GM19240 (cell line): ENCODE measurements around the gene TSPEAR.

ENCODE experiments used
- DNase-seq: peaks from one replicate; pipeline ENCODE4 v3.0.0; 2011; ENCODE audit warnings: low spot score; ENCODE audit not compliant: insufficient read length

TSPEAR gene

DNA sequence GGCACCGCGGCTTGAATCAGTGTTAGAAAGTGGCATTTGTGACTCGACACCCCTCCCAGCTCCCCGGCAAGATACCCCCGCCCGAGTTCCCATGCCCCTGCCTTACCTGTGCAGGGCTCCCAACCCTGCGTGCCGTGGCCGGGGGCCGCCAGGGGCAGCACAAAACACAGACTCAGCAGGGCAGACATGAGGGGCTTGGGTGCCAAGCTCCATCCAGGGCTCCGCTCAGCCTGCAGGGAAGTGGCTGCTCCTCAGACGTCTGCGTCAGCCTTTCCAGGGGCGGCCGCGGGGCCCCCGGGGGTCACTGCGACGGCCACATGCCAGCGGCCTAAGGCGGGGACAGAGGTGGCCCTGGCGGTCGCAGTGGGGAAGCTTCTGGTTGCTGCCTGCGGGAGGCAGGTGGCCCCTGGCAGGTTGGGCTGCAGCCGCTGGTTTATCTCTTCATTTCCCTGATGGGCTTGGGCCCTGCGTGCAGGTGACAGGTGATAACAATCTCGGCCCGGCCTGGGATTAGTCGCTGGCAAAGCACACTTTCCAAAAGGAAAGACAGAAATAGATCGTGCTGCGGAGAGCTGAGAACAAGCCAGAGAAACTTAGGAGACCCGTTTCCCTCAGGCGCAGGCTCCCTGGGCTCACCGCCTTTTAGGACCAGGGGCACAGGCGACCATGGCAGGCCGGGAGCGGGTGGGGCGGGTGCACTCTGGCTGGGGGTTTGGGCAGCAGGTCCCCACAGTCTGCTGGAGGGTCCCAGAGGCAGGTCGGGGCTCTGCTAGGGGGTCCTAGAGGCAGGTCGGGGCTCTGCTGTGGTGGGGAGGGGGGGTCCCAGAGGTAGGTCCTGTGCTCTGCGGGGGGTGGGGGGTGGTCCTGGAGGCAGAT, at the start of gene TSPEAR:
TSS of gene TSPEAR (minus strand) at position 246 of the 876 bp plus-strand sequence. CDS start at position 188, 58 bp downstream.
- DNase-seq = no peak

DNA sequence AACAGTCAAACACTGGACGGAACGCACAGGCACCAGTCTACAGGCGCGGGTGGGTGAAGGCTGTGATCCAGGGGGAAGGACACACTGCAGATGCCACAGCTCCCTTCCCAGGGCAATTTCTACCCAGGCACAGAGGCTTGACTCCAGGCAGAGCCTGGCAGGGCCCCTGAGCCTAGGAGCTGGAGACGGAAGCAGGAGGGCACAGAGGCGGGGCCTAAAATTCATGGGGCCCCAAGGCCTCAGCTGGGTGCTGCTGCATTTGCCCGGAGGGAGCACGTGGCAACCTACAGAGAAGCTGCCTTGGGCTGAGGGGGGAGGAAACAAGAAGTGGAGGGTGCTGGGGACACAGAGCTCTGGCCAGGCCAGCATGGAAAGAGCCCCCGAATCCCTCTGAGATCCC, 49.0 kb upstream of the TSPEAR start:
- DNase-seq = no peak

DNA sequence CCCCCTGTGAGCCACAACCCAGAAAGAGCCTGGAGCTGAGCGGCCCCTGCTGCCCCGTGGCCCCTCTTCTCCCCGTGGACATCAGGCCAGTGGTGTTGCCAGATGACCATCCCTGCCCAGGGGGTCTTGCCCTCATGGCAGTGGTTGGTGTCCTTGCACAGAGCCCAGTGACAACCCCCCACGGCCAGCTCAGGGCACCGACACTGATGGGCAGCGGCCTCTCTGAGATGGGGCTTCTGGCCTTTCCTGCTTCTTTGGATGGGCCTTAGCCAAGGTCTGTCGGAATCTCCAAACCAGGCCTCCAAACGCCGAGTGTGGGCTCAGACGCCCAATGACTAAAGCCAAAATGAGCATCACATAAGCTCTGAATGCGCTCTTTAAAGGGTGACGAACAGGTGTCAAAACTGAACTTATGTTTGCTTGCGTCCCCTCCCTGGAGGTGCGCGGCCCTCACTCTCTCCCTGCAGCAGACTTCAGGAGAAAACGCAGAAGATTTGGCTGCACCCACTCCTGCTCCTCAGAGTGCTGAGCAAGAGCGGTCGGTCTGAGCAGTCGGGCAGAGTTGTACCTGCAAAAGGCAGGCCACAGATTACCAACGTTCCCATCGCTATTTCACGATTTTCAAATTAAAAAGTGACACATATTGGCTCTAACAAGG, 48.4 kb upstream of the TSPEAR start:
- no peak for DNase-seq

DNA sequence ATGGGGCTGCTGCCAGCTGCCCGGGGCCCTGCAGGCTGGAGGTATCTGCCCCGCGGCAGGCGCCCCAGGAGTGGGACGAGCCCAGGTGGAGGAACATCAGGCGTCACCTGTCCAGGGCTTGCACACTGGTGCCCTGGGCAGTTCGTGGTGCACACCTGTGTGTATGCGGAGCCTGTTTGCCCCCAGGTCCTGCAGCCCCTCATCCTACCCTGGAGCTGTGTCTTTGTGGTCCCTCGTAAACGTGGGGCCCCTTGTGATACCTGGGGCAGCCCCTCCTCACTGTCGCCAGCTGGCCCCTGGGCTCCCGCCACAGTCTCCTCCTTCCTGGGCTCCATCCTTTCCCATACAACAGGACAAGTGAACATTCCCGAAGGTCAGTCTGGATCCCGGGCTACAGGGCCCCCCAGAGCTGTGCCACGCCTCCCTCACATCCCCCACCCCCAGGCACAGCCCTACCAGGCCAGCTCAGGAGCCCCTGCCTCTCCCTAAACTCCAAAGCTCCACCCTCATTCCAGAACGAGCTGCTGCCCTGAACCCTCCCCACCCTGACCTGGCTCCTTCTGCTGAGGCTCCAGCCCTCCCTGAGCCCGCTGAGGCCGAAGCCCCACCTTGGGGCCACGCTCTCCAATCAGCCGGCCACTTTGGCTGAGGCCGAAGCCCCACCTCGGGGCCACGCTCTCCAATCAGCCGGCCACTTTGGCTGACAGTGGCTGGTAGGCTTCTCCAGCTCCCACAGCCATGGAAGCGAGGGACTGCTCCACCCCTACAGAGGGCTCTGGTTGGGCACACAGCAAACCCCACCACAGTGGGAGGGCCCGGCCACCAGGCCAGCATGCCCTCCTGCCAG, 47.6 kb upstream of the TSPEAR start:
- no peak for DNase-seq

DNA sequence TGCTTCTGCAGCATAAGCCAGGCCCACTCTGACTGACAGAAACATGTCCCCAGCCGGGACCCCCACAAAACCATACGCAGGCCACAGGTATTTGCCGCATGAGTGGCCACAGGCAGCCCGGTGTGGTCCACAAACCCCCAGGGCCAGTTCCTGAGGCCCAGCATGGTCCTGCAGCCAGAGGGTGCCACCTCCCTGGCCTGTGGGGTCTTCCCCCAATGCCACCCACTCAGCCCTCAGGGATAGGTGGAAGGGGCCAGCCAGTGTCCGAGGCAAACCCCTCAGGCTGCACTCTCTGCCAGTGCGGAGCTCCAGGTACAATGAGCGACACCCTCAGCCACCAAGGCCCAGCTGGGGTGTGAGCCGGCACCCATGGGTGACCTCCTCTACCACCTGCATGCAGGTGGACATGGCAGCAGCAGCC, 46.8 kb upstream of the TSPEAR start:
- DNase-seq = no peak

DNA sequence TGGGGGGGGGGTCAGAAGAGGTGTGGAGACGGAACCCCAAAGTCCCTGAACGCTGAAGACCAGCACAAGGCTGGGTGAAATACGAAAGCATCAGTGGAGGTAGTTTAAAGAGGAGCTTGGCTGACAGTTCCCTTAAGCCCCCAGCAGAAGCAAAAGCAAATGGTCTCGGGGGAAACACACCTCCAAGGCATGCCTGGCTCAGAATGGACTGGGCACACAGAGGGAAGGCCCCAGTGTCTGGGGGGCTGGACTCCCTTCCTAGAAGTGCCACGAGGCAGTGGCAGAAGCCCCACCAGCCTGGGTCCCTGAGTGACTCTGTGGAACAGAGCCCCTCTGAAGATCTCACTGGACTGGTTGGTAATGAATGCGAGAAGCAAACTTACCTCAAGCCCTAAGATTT, 46.4 kb upstream of the TSPEAR start:
- no peak for DNase-seq

DNA sequence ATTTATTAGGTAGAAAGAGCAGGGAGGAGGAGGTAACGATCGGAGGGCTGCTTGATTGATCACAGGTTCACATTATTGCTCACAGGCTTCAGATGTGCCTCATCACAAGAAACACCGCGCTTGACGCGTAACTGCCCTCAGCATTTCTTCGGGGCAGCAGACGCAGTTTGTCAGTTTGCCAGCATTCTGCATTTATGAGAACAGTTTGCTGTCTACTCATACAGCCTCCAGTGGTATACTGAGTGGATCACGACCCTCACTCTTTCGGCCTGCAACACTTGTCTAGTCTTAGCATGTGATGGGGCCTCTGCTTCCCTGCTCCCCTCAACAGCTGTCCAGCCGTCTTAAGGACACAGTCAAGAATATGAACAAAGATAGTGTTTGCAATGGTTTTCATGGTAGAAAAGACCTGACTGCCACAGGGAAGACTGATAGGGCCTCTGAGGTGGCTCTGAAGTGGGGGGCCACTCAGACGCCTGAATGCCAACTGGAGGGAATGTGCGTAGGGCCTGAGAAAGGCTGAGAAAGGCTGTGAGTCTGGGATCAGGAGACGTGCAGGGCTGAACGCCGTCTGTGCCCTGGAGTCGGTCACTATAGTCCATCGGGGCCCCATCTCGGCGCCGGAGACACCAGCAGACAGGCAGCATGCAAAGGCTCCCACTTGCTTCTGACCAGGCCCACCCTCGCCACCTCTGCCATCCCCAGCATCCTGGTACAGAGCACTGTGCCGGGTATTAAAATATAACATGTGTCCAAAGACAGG, 45.2 kb upstream of the TSPEAR start:
- no peak for DNase-seq

DNA sequence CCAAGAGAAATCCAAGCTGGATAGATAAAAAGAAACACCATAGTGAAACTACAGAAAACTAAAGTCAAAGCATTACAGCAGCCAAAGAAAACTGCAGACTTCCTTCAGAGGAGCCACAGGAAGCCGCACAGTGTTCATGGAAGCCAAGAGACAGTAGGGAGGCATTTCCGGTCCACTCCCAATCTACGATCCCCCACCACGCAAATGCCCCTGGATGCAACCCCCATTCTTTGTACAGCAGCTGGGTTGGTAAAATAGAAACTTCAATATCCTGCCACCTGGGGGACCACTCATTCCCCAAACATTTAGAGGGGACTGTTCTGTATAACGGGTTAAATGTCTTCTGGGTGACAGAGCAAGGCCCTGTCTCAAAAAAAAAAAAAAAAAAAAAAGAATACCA, 43.9 kb upstream of the TSPEAR start:
- no peak for DNase-seq

DNA sequence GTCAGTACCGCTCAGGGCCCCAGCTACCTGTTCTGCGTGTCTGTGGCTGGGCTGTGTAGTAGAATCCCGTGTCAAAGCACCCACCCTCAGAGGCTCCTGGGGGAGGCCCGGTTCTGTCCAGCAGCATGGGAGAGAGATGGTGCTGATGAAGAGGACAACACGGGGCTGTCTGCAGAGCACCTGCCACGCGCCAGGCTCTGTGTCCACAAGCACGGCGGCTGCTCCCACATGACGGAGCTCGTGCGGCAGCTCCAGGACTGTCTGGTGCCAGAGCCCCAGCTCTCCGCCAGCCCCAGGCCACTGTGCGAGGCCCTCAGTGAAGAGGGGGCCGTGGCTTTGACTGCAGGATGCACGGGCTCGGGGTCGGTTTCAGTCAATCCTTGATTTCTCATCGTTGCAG, 42.0 kb upstream of the TSPEAR start:
- DNase-seq = no peak

DNA sequence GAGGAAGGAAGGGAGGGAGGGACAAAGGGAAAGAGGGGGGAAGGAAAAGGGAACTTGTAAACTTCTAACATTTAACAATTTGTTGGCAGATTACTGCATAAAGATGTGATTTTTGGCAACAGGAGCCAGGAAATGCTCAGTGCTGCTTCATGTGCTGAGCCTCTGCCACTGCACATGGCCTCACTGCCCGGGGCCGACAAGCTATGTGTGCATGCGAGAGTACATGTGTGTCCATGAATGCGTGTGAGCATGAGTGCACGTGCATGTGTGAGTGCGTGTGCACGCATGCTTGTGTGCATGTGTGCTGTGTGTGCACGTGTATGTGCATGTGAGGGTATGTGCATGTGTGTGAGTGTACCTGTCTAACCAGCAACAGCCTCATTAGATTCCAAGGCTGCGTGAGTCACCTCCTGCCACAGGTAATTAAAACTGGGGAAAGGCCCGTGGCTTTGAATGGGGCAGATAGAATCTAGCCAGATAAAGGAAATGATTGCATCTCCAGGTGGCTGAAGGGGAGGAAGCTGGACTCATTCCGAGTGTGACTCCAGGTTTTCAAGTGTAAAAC, 41.4 kb upstream of the TSPEAR start:
- DNase-seq = no peak

DNA sequence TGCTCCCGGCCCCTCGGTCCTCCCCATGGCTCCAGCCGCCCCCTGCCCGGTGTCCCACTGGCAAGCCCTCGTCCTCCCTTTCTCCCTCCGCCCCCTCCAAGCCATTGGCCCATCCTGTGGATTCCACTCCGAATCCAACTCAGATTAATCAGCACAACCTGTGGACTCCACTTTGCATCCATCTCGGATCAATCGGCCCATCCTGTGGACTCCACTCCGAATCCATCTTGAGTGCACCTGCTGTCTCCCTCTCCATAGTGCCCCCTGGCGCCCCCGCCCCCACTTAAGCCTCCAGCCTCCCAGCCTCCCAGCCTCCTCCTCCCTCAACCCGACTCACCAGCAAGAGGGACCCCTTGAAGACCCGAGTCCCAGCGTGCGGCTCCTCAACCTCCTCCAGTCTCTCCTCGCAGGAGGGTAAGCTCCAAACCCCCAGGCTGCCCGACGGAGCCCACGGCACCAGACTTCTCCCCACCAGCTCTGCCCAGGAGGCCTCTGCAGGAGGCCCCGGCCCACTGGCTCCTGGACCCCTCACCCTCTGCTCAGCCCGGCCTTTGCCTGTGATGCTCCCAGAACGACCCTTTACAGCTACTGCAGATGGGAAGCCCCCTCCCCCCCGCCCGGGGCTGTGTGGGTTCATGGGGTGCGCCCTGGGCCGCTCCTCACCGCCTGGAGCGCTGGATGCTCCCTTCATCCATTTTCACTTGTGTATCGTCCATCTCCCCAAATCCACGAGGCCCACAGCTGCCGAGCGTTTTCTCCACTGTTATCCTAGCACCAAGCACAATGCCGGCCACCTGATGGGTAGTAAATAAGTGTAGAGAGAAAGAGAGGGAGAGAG, 40.6 kb upstream of the TSPEAR start:
- no peak for DNase-seq

DNA sequence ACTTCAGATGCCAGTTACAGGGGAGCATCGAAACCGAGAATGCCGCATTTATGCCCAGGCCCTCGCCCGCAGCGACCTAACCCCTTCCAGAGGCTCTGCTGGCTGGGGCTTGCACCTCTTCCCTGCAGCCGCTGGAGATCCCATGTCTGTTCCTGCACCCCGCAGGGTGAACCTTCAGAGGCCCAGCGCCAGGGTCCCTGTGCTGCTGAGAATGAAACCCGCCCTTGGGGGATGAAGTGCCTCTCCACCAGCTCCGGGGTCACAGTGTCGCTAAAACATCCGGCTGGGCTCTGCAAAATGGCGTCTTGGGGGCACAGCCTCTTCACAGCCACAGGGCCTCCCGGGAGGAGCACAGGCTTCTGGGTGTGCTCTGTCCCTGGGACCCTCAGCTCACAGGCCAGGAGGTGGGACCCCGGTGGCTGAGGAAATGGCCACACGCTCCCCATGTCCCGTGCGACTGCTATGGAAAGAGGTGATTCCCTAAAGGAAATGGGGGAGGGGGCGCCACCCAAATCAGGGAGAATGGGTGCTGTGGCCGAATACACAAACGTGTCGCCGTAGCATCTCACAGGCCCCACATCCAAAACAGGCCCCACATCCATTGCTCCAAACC, 39.9 kb upstream of the TSPEAR start:
- DNase-seq = no peak

DNA sequence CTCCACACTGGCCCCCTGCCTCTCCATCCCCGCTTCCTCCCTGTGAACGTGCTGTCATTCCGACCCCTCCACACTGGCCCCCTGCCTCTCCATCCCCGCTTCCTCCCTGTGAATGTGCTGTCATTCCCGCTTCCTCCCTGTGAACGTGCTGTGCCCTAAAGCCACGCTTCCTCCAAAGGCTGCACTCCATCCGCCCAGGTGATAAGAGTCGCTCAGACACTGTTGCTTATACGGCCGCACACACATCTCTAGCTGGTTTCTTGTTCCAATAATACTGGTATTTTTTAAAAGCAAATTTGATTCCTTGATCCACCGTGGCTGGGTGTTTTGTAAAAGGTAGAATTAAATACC, 39.3 kb upstream of the TSPEAR start:
- DNase-seq = no peak

DNA sequence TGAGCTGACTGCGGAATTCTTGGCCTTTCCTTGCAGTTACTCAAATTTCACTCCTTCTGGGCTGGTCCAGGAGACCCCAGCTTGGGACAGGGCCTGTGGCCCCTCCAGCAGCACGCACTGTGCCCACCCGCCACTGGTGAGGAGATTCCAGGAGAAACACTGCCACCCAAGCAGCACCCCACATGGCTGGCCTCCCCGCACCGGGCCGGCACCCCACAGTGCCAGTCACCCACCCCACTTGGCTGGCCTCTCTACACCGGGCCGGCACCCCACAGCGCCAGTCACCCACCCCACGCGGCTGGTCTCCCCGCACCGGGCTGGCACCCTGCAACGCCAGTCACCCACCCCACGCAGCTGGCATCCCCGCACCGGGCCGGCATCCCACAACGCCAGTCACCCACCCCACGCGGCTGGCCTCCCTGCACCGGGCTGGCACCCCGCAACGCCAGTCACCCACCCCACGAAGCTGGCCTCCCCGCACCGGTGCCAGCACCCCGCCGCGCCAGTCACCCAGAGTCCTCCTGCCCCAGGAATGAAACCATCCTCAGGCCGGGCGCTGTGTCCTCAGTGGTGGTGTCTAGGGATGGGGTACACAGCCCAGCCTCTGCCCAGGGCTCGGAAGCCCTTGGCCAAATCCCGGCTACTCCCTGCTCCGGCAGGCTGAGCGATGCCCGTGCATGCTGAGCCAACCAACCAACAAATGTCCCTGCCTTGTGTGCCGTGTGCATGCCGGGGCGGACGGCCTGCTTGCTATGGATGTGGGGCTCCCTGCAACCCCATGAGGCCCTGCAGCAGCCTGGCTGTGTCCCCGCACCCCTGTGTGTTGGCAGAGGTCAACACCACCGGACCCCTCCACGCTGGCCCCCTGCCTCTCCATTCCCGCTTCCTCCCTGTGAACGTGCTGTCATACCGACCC, 38.6 kb upstream of the TSPEAR start:
- no peak for DNase-seq

DNA sequence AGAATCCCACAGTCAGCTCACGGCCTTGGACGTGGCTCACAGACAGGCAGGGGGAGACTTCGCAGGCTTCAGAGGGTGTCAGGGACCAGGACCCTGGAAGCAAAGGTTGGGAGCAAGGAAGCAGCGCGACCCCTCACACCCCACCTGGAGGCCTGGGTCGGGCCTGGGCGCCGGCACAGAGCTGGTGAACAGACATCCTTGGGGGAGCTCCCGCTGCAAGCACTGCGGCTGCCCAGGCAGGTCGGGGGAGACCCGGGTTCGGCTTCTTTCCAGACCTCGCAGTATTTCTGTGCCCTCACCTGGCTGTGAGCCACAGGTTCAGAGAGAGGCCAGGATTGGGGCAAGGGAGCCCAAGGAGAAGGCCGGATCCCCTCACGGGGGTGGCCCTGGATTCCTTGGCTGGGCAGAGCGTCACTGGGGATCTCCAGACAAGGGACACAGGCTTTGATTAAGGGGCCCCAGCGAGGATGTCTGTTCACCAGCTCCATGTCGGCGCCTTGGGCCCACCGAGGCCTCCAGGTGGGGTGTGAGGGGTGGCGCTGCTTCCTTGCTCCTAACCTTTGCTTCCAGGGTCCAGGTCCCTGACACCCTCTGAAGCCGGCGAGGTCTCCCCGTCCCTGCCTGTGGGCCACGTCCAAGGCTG, 37.9 kb upstream of the TSPEAR start:
- DNase-seq = no peak

DNA sequence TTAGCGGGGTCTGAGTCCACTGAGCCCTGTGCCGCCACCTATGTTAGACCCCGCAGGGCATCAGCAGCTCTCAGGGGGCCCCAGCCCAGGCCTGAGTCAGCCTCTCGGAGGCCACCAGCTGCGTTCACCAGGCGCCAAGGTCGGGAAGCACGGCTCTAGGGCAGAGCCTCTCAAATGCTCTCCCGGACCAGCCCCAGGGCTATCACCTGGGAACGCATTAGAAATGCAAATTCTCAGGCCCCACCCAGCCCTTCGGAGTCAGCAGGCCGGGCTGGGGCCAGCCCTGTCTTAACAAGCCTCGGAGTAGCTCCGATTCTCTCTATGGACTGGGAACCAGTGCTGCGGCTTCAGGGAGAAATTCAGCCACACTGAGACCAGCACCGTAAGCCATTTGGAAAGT, 37.2 kb upstream of the TSPEAR start:
- no peak for DNase-seq

DNA sequence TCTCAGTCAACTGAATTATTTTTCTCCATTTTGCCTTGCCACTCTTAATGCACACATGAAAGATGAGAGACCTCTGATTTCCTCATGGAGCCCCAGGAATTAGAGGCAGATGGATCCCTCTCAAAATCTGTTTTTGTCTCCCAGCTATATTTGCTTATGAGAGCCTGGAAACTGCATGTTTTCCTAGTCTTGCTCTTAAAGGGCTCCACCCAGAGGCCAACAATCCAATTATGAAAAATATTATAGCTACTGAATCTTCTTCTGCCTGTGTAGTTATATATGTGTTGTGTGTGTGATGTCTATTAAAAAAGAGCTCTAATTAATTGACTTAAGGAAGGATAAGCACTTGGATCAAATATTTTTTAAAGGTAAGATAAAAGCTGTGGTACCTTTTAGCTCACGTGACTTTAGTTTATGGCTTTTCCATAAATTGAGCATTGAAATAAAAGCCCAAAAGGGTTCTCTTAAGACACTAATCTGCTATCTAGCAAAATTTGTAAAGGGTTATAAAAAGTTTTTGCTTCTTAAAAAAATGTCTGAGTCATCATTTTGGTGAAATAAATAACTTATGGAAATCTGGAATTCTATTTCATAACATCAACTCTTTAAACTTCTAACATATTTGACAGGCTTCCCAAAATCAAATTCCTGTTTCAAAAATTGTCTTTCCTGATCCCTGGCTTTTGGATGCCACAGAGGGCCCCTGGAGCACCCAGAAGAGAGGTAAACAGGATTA, 31.2 kb upstream of the TSPEAR start:
- no peak for DNase-seq
